Sigmoid colon (tissue), 4 donors: ENCODE results near the gene LRRC1.

Source experiments
- POLR2A ChIP-seq, 2 donors: fragments of 450-650 bp; IDR thresholded peaks; one replicate each; pipeline ENCODE4 v1.6.1; 2016; ENCODE audit warnings: antibody characterized with exemption in 2 of 2, mild to moderate bottlenecking in 2 of 2, moderate library complexity in 2 of 2
- POLR2AphosphoS5 ChIP-seq, 4 donors: sonication (generic); formaldehyde crosslinking; IDR thresholded peaks; one replicate each; pipeline ENCODE4 v1.6.1; 2017; ENCODE audit warnings: antibody characterized with exemption in 4 of 4
- TF ChIP-seq, protein P1 (sequence below), 4 experiments: fragments of 450-650 bp in 3 of 4; fragments of 200-600 bp in 1 of 4; IDR thresholded peaks; one replicate each; pipeline ENCODE4 v1.5.1; 2016 to 2019; ENCODE audit warnings: antibody characterized with exemption in 4 of 4, mild to moderate bottlenecking in 3 of 4, moderate library complexity in 2 of 4

DNA sequence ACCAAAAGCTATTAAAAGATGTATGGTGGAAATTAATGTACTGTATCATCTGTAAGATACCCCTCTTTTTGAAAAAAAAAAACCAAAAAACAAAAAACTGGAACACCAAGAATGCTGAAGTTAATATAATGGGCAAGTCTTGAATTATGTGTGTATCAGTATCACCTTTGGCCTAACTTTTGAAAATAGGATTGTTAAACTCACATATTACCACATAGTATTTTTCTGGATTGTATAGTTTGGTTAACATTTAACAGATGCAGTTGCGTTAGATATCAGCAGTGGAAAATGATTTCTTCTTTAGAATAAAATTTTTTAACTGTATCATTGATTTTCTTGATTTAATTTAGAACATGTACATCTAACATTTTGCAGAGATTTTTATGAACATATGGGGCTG is 118.5 kb downstream of the LRRC1 start:
- TF ChIP-seq, protein P1, sequence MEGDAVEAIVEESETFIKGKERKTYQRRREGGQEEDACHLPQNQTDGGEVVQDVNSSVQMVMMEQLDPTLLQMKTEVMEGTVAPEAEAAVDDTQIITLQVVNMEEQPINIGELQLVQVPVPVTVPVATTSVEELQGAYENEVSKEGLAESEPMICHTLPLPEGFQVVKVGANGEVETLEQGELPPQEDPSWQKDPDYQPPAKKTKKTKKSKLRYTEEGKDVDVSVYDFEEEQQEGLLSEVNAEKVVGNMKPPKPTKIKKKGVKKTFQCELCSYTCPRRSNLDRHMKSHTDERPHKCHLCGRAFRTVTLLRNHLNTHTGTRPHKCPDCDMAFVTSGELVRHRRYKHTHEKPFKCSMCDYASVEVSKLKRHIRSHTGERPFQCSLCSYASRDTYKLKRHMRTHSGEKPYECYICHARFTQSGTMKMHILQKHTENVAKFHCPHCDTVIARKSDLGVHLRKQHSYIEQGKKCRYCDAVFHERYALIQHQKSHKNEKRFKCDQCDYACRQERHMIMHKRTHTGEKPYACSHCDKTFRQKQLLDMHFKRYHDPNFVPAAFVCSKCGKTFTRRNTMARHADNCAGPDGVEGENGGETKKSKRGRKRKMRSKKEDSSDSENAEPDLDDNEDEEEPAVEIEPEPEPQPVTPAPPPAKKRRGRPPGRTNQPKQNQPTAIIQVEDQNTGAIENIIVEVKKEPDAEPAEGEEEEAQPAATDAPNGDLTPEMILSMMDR (IDR thresholded peaks at IDR 0.05), result no peak
- TF ChIP-seq POLR2A (IDR thresholded peaks at IDR 0.05) (no peak), POLR2AphosphoS5 (IDR thresholded peaks at IDR 0.05) (no peak)
